Glomerular endothelial cell (primary cell): Measurements from ENCODE around the gene LMNTD2. TPM values are rescaled to one million over a fixed set of nuclear protein-coding genes. Genes with fewer than 3 reads are reported as not detected.

Experiments used
- DNase-seq: peaks from one replicate; pipeline ENCODE4 v3.0.0-alpha.2; 2011; ENCODE audit warnings: low read depth, low spot score; ENCODE audit errors: extremely low read depth
- total RNA-seq: library from RNA; depleted of rRNA; stranded (reverse); fragments of >200 nt; gene quantifications from 2 replicates; pipeline ENCODE4 v1.2.3, GENCODE V29; 2015

Gene LMNTD2, protein sequence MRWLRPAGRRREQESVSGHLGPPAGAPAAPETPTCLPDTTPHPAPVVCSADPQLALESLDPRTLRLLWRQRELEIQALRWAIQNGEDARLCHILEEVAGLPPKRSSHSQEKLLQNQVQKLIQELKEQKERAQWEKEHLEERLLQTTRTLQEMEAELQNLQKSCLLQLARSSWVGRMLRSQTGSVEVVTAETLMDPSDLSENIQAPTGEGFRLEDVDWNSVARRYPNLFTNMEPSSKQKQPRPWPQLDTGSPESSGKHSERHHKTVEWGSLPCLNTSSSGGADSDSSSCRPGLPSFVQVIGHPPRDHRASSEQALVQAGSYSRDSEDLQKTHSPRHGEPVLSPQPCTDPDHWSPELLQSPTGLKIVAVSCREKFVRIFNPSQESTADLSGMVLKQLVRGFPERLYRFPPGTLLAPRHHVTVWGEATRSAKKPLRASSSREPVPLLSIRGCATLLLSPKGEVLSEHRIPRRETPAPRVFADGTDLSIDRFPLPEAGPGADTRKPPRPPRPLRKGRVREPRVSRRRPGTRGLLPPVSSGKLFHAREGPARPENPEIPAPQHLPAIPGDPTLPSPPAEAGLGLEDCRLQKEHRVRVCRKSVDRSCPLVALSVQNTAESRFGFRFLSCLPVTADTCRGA
- 1.3 and 3.3 TPM in 2 replicates for total RNA-seq

DNA sequence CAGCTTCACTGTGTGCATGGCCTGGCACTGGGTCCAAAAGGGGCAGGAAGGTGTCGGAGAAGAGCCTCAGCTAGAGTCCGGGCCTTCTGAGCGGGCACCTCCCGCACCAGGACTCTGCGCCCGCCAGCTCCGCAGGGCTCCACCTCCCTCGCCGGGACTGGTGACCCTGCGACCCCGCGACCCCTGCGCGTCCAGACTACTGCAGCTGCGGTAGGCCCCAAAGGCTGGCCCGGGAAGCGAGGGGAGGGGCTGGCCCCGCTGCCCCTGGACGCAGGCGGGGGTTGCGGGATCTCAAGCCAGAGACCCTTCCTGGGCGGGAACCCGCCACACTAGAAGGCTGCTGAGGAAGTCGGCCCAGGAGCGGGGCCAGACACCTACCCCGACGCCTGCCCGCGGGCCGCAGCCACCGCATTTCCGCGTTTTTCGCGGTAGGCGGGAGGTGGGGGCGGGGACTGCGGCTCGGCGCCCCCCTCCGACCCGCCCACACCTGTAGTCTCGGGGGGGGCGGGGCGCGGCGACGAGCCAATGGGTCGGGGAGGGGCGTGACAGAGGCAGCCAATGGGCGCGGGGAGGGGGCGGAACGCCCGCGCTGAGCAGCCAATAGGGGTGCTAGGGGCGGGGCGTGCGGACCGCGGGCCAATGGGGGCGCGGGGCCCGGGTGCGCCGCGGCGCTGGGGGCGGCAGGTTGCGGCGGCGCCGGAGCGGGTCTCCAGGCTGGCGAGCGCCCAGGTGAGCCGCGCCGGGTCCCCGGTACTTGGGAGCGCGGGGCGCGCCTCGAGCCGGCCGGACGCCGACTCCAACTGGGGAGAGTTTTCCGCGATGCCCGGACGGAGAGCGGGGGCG lies at the start of gene LMNTD2, which contains the start of gene RASSF7:
Gene LMNTD2, minus strand, starts transcription at position 434 of the 843 bp plus-strand sequence. Its CDS starts 22 bp downstream, at position 412.
Gene RASSF7, plus strand, starts transcription at position 666 of the 843 bp plus-strand sequence. CDS start 799 bp downstream, outside the sequence.
- DNase-seq = no peak

DNA sequence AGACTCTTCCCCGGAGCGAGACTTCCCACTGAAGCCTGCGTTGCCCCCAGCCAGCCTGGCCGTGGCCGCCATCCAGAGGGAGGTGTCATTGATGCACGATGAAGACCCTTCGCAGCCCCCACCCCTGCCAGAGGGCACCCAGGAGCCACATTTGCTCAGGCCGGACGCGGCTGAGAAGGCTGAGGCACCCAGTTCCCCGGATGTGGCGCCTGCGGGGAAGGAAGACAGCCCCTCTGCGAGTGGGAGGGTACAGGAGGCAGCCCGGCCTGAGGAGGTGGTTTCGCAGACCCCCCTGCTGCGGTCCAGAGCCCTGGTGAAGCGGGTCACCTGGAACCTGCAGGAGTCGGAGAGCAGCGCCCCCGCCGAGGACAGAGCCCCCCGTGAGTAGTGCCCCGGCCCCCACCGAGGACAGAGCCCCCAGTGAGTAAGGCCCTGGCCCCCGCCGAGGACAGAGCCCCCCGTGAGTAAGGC lies 48.8 kb upstream of the LMNTD2 start:
- no peak for DNase-seq

GRCh38 chr11:608791-609251 lies 48.3 kb upstream of the LMNTD2 start:
- DNase-seq = no peak

DNA sequence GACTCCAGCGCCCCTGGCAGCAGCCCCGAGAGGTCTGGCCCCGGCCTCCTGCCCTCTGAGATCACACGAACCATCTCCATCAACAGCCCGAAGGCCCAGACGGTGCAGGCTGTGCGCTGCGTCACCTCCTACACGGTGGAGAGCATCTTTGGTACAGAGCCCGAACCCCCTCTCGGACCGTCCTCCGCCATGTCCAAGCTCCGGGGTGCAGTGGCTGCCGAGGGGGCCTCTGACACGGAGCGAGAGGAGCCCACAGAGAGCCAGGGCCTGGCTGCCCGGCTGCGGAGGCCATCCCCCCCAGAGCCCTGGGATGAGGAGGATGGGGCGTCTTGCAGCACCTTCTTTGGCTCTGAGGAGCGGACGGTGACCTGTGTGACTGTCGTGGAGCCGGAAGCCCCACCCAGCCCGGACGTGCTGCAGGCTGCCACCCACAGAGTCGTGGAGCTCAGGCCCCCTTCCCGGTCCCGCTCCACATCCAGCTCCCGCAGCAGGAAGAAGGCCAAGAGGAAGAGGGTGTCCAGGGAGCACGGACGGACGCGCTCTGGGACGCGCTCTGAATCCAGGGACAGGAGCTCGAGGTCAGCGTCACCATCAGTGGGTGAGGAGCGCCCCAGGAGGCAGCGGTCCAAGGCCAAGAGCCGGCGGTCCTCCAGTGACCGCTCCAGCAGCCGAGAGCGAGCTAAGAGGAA lies 47.6 kb upstream of the LMNTD2 start:
- DNase-seq = no peak

DNA sequence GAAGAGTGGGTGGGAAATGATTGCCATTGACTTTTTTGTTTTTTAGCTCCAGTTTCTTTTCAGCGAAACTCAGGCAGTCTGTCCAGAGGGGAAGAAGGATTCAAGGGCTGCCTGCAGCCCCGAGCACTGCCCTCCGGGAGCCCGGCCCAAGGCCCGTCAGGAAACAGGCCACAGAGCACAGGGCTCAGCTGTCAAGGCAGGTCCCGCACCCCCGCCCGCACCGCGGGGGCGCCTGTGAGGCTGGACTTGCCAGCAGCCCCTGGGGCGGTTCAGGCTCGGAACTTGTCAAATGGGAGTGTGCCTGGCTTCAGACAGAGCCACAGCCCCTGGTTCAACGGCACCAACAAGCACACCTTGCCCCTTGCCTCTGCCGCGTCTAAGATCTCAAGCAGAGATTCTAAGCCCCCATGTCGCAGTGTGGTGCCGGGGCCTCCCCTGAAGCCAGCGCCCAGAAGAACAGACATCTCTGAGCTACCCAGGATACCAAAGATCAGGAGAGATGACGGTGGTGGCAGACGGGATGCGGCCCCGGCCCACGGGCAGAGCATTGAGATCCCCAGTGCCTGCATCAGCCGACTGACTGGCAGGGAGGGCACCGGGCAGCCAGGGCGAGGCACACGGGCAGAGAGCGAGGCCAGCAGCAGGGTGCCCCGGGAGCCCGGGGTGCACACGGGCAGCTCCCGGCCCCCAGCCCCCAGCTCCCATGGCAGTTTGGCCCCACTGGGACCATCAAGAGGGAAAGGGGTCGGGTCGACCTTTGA lies 46.7 kb upstream of the LMNTD2 start:
- DNase-seq = no peak

DNA sequence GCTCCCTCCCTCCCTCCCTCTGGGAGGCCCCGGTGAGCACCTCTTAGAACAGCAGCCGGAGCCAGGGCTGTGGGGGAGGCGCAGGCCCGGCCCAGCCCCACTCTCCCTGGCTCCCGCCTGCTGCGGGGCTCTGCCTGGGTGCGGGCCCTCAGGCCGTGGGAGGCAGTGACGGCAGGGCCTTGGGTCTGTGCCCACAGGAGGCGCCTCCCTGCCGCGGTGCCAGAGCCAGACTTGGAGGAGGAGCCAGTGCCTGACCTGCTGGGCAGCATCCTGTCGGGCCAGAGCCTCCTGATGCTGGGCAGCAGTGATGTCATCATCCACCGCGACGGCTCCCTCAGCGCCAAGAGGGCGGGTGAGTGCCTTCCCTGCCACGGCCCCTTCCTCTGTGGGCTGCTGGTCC lies 45.7 kb upstream of the LMNTD2 start:
- DNase-seq = no peak

- no peak for DNase-seq
Measured at GRCh38 chr11:605286-606129, 45.0 kb upstream of the LMNTD2 start.

DNA sequence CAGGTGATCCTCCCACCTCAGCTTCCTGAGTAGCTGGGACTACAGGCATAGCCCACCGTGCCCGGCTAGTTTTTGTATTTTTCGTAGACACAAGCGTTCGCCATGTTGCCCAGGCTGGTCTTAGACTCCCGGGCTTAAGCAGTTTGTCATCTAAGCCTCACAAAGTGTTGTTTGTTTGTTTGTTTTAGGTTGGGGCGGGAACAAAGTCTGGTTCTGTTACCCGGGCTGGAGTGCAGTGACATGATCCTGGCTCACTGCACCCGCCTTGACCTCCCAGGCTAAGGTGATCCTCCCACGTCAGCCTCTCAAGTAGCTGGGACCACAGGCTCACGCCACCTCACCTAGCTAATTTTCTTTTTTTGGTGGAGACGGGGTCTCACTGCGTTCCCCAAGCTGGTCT lies 42.6 kb upstream of the LMNTD2 start:
- DNase-seq = no peak

- DNase-seq = no peak
Measured at GRCh38 chr11:601573-602245, 41.2 kb upstream of the LMNTD2 start.

DNA sequence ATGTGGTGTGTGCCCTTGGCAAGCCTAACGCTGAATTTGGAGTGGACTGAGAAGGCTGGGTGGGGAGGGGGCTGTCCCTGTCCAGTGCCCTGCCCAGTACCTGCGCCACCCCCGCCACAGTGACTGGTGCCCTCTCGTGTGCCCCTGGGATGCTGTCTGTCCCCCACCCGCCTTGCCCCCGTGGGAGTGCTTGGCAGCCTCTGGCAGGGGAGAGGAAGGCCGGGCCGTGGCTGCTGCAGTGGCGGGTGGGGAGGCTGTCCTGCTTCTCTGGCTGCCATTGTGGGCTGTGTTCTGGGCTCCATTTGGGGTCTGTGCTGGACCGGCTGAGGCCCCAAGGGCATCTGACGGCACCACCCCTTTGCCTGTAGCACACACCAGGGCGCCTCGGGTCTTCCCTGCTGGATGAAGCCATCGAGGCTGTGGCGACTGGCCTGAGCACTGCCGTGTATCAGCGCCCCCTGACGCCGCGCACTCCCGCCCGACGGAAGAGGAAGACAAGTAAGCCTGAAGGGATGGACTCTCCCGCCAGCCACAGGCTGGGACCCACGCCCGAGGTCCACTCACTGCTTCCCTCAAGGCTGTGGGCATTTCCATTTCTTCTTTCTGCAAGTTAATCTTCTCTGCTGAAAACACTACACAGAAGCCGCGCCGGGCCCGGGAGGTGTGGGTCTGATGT lies 37.6 kb upstream of the LMNTD2 start:
- DNase-seq = no peak

- DNase-seq = no peak
Measured at GRCh38 chr11:597166-597725, 36.7 kb upstream of the LMNTD2 start.

- no peak for DNase-seq
Measured at GRCh38 chr11:596374-596773, 35.8 kb upstream of the LMNTD2 start.

GRCh38 chr11:595400-595799 lies 34.9 kb upstream of the LMNTD2 start:
- DNase-seq = no peak

- no peak for DNase-seq
Measured at GRCh38 chr11:593347-593746, 32.8 kb upstream of the LMNTD2 start.

- no peak for DNase-seq
Measured at GRCh38 chr11:592918-593317, 32.4 kb upstream of the LMNTD2 start.

GRCh38 chr11:592501-592900 lies 32.0 kb upstream of the LMNTD2 start:
- DNase-seq = no peak

DNA sequence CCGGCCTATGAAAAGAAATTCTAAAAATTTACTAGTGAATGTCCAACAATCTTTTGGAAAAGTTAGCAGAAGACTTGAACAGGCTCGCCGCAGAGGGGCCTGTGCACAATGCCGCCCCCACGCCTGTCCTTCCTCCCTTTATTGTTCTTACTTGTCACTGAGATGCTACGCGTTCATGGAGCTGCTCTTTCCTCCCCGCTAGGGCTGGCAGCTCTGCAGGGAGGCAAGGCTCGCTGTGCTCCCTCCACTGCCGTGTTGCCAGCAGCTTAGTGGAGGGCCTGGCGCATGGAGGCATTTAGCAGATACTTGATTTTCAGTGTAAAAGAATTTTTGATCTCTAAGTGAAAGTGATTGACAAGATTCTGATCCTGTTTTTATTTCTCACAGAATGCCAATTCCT lies 30.5 kb upstream of the LMNTD2 start:
- DNase-seq = no peak
